Neural progenitor cell (in vitro differentiated cells): ENCODE results near the gene EFEMP1.

Experiments used
- EZH2 ChIP-seq: fragments of 200-600 bp; sonication (generic); IDR thresholded peaks from 2 replicates; pipeline ENCODE4 v1.6.1; 2017; ENCODE audit warnings: antibody characterized with exemption, mild to moderate bottlenecking, moderate library complexity
- TF ChIP-seq, protein P1 (sequence below): fragments of 200-600 bp; sonication (generic); IDR thresholded peaks from 2 replicates; pipeline ENCODE4 v1.5.1; 2017; ENCODE audit warnings: antibody characterized with exemption, mild to moderate bottlenecking

- TF ChIP-seq, protein P1, sequence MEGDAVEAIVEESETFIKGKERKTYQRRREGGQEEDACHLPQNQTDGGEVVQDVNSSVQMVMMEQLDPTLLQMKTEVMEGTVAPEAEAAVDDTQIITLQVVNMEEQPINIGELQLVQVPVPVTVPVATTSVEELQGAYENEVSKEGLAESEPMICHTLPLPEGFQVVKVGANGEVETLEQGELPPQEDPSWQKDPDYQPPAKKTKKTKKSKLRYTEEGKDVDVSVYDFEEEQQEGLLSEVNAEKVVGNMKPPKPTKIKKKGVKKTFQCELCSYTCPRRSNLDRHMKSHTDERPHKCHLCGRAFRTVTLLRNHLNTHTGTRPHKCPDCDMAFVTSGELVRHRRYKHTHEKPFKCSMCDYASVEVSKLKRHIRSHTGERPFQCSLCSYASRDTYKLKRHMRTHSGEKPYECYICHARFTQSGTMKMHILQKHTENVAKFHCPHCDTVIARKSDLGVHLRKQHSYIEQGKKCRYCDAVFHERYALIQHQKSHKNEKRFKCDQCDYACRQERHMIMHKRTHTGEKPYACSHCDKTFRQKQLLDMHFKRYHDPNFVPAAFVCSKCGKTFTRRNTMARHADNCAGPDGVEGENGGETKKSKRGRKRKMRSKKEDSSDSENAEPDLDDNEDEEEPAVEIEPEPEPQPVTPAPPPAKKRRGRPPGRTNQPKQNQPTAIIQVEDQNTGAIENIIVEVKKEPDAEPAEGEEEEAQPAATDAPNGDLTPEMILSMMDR: no peak
- TF ChIP-seq EZH2: no peak
These were observed 24.8 kb upstream of the EFEMP1 start for GRCh38 chr2:55948176-55948923.
